ENCODE measurements around the gene SLC25A44. TPM values are rescaled to one million over a fixed set of nuclear protein-coding genes. Genes with fewer than 3 reads are reported as not detected.
A peak's percentile ranks its signal among the peaks of the same experiment; 100 is the strongest.

The SLC25A44 gene
- total and polyA plus RNA-seq, 2 of the 8 experiments (the other 6 are each of a cell fraction or from before 2014, with no cell fraction given) = 23.4 to 32.1 TPM

DNA sequence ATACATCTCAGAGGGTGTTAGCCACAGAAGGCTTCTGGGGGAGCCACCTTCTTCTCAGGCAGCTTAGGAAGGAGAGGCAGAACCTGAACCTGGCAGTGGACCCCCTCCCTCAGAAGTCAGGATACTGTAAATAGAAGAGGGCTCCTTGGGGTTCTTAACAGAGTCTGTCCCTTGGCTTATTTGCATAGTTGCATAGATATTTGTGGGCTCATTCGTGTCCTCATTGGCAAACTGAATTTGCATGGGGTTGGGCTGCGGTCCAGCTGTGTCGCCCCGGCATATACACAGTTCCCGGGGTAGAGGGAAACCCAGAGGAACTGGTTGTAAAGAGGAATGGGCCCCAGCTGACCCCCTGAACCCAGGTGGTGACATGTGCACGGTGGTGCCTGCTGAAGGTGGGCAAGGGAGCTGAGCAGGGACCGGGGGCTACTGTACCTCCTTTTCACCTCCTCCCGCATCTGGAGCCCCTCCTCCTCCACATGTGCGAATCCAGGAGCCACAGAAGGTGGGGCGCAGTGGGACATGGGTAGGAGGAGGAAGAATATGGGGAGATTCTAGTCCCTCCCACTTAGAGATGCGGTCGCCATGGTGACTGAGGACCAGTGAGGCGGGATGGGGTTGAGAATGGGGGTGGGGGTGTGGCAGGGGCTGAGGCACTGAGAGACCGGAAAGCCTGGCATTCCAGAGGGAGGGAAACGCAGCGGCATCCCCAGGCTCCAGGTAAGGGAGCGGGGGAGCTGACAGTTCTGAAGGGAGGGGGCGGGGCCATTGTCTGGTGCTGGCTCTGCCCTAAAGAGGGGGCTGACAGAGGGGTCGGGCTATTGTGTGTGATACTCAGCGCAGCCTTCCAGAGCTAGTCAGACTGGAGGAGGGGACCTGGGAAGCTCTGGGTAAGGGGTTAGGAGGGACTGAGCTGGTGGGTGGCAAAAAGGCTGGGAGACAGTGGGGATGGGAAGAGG lies 44.3 kb upstream of the SLC25A44 start (continued):
- TF ChIP-seq NANOG (IDR thresholded peaks at IDR 0.05; ENCODE audit: insufficient read depth, low read depth, low read length, poor library complexity, severe bottlenecking) (no peak), RXRA (IDR thresholded peaks at IDR 0.05; ENCODE audit: insufficient read depth, low read depth, low read length) (no peak), CBX8 (IDR thresholded peaks at IDR 0.05; ENCODE audit: borderline replicate concordance, low read depth, low read length) (no peak), SUZ12 (IDR thresholded peaks at IDR 0.05; ENCODE audit: low read length) (no peak), SIX5 (IDR thresholded peaks at IDR 0.05; ENCODE audit: low read depth, low read length) (no peak), MAX (IDR thresholded peaks at IDR 0.05) (0 out of 2 replicates have a peak, but pooled peaks have one; percentile 42), CTBP2 (IDR thresholded peaks at IDR 0.05; ENCODE audit: borderline replicate concordance, insufficient read depth, insufficient read length, low read length) (peak; percentile 90), E2F6 (IDR thresholded peaks at IDR 0.05) (no peak), ATF3 (IDR thresholded peaks at IDR 0.05; ENCODE audit: insufficient read depth, low read depth, low read length) (no peak), EP300 (IDR thresholded peaks at IDR 0.05; ENCODE audit: borderline replicate concordance in 1 of 2, low read depth in 2 of 2, low read length in 2 of 2) (peak in 1 of 2 experiments; percentile 52; a peak in 2 of 3 replicates), EZH2 (IDR thresholded peaks at IDR 0.05; ENCODE audit: low read depth, low read length, severe bottlenecking) (no peak), GABPA (IDR thresholded peaks at IDR 0.05; ENCODE audit: borderline replicate concordance, insufficient read depth, low read length) (no peak), BRCA1 (IDR thresholded peaks at IDR 0.05; ENCODE audit: low read depth, low read length) (no peak), CREB1 (IDR thresholded peaks at IDR 0.05) (peak; percentile 39; the same call in 1 of the 2 replicates), HDAC6 (IDR thresholded peaks at IDR 0.05; ENCODE audit: low read depth, low read length) (no peak), BACH1 (IDR thresholded peaks at IDR 0.05; ENCODE audit: low read length) (no peak), CBX5 (IDR thresholded peaks at IDR 0.05; ENCODE audit: low read depth, low read length) (no peak), ASH2L (IDR thresholded peaks at IDR 0.05; ENCODE audit: low read length) (no peak), SP1 (IDR thresholded peaks at IDR 0.05; ENCODE audit: low read depth, low read length) (peak; percentile 63; the same call in 1 of the 2 replicates), POU5F1 (IDR thresholded peaks at IDR 0.05; ENCODE audit: low read depth, low read length) (no peak), SIRT6 (IDR thresholded peaks at IDR 0.05; ENCODE audit: low read length) (no peak), SRF (IDR thresholded peaks at IDR 0.05; ENCODE audit: low read depth, low read length) (no peak)
